ENCODE data around the gene APBB2. TPM values are rescaled to one million over a fixed set of nuclear protein-coding genes. Genes with fewer than 3 reads are reported as not detected.

Gene APBB2
- total and polyA plus RNA-seq, 10 of the 15 experiments (the other 5 are each of a cell fraction or from before 2014, with no cell fraction given), result 2.7 to 24.6 (median 19.0) TPM

GRCh38 chr4:41212616-41213203, 1.6 kb downstream of the APBB2 start:
- H3K79me2 ChIP-seq (ENCODE audit: control insufficient read depth, insufficient read depth, low read length), result peaks cover 47% of the 10 kb centered on the region
- TSS peak; percentile 48 for BruUV-seq (replicated peaks)
- H3K4me1 ChIP-seq (ENCODE audit: control insufficient read depth, insufficient read depth, low read length), result no peaks in the 10 kb centered on the region; the same call in 1 of the 2 replicates
- H3K36me3 ChIP-seq (ENCODE audit: control insufficient read depth in 2 of 2, insufficient read depth in 2 of 2, low read length in 1 of 2), result no peaks in the 10 kb centered on the region
- in situ Hi-C loops (cut with MboI), result loop anchor here (10.0 kb wide), 1 partner anchor 478 kb away; no protein-coding TSS in a partner anchor
- ChIA-PET RAD21 (ENCODE audit: unreplicated experiment) (interaction anchor here (0.6 to 11.9 kb wide), 24 partner anchors 9 to 288 kb away, joined by 3 to 262 read pairs (median 5); no protein-coding TSS in a partner anchor), SMC1A (ENCODE audit: uncharacterized antibody, unreplicated experiment) (interaction anchor here (0.6 to 18.1 kb wide), 32 partner anchors 8 to 287 kb away, joined by 3 to 362 read pairs (median 5); no protein-coding TSS in a partner anchor), CTCF (interaction anchor here (0.6 to 18.7 kb wide), 33 partner anchors 8 to 315 kb away, joined by 3 to 567 read pairs (median 4); no protein-coding TSS in a partner anchor), POLR2A (interaction anchor here (0.7 to 1.3 kb wide), 3 partner anchors 141 to 232 kb away, joined by 3 to 5 read pairs (median 4); no protein-coding TSS in a partner anchor)
- ATAC-seq, result peak; percentile 65
- H3K4me2 ChIP-seq (ENCODE audit: control insufficient read depth, insufficient read depth), result peak overlapping the region; percentile 85
- DNase-seq (ENCODE audit: low read depth, low spot score), result peak; percentile 70
- H3K27ac ChIP-seq (ENCODE audit: control insufficient read depth, insufficient read depth), result peak overlapping the region; percentile 24; the same call in 1 of the 2 replicates
- peak overlapping the region; percentile 74 for H3K9ac ChIP-seq (ENCODE audit: control insufficient read depth, insufficient read depth, low read length)
- no peaks in the 10 kb centered on the region for H3K27me3 ChIP-seq (replicated peaks in 1 of 2; ENCODE audit: control insufficient read depth in 2 of 2, insufficient read depth in 2 of 2, low read length in 1 of 2)
- H3K4me3 ChIP-seq, result peak overlapping the region; percentile 83
- H3K9me3 ChIP-seq (replicated peaks; ENCODE audit: control insufficient read depth, insufficient read depth, low read length), result no peaks in the 10 kb centered on the region
- 14% methylated on average over 12 of the region's 12 CpGs for WGBS (ENCODE audit: insufficient coverage, insufficient replicate concordance, low lambda C conversion rate, missing lambda C conversion rate)
- intact Hi-C loops (cut with micrococcal nuclease; ENCODE audit: unreplicated experiment), result loop anchor here (1.0 to 10.0 kb wide), 6 partner anchors 65 to 478 kb away; no protein-coding TSS in a partner anchor
- FAIRE-seq, result peak; percentile 85
- H4K20me1 ChIP-seq (ENCODE audit: control insufficient read depth, insufficient read depth), result peaks cover 2% of the 10 kb centered on the region; the same call in 1 of the 2 replicates
- peak overlapping the region; percentile 88 for H2AFZ ChIP-seq (ENCODE audit: control insufficient read depth, low read depth, low read length)
- TF ChIP-seq PRDM15 (CRISPR knock-in tag; IDR thresholded peaks at IDR 0.05) (no peak), YY1 (IDR thresholded peaks at IDR 0.05; ENCODE audit: low read depth, low read length) (peak; percentile 62; the same call in 1 of the 2 replicates), CTCF (IDR thresholded peaks at IDR 0.05 in 2 of 3, conservative IDR thresholded peaks at IDR 0.05 in 1 of 3; ENCODE audit: control insufficient read depth in 2 of 3, extremely low read depth in 1 of 3, insufficient read depth in 1 of 3, low read depth in 3 of 3, low read length in 3 of 3) (peak; percentile 68 to 87 (median 80); a peak in 5 of 6 replicates), RELA (IDR thresholded peaks at IDR 0.05; ENCODE audit: borderline replicate concordance, partially characterized antibody) (peak; percentile 42), SPI1 (IDR thresholded peaks at IDR 0.05; ENCODE audit: borderline replicate concordance, insufficient read depth, low read depth, low read length) (peak; percentile 35; the same call in 1 of the 2 replicates), BHLHE40 (IDR thresholded peaks at IDR 0.05; ENCODE audit: borderline replicate concordance in 1 of 2, low read depth in 2 of 2, low read length in 1 of 2) (no peak), ATF2 (IDR thresholded peaks at IDR 0.05; ENCODE audit: low read length) (no peak), HDAC2 (IDR thresholded peaks at IDR 0.05) (no peak), PML (IDR thresholded peaks at IDR 0.05; ENCODE audit: low read length) (no peak), JUNB (IDR thresholded peaks at IDR 0.05) (no peak), RAD21 (IDR thresholded peaks at IDR 0.05; ENCODE audit: insufficient read depth, low read depth, low read length) (peak; percentile 90), IKZF1 (conservative IDR thresholded peaks at IDR 0.05) (no peak), ZBED1 (IDR thresholded peaks at IDR 0.05; ENCODE audit: borderline replicate concordance) (no peak), RCOR1 (conservative IDR thresholded peaks at IDR 0.05; ENCODE audit: low read depth, low read length) (no peak)
